ENCODE measurements around the gene LKAAEAR1. TPM values are rescaled to one million over a fixed set of nuclear protein-coding genes. Genes with fewer than 3 reads are reported as not detected.

LKAAEAR1 gene
- total RNA-seq, 1 donor from 2014 or later, result not detected

DNA sequence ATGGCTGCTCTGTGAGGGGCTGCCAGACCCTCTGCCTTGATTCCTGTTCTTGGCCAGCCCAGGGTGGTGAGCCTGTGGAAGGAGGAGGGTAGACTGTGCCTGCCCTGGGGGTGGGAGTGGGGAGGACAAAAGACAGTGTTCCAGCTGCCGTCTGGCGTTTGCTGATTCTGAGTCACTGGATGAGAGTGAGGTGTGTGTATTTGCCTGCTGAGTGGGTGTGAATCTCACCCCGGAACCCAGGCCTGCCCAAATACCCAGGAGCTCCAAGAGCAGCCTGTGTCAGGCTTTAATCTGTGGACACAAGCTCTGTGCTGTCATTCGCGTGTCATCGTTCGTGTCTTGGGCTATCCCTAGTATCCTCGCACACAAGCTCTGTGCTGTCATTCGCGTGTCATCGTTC, 2.6 kb upstream of the LKAAEAR1 start:
- Histone ChIP-seq H3K4me1 (ENCODE audit: insufficient read depth, low read length) (peaks cover 8% of the 10 kb centered on the region), H3K27me3 (ENCODE audit: insufficient read depth, low read length) (peaks cover 43% of the 10 kb centered on the region), H3K4me2 (ENCODE audit: low read length) (no peak overlapping the region), H3K9me3 (ENCODE audit: insufficient read depth, low read depth, low read length) (peaks cover 2% of the 10 kb centered on the region), H2AFZ (ENCODE audit: low read depth, low read length) (no peak overlapping the region), H3K4me3 (ENCODE audit: insufficient read depth, low read depth, low read length) (no peak overlapping the region), H3K9ac (ENCODE audit: low read length) (no peak overlapping the region), H3K27ac (ENCODE audit: low read depth, low read length) (no peak overlapping the region), H3K36me3 (ENCODE audit: insufficient read depth, low read length) (no peaks in the 10 kb centered on the region), H4K20me1 (ENCODE audit: insufficient read depth, low read length) (peaks cover 9% of the 10 kb centered on the region), H3K79me2 (ENCODE audit: insufficient read depth, low read length) (no peaks in the 10 kb centered on the region)
- FAIRE-seq, result no peak
- Mint-ChIP-seq H3K4me3 (ENCODE audit: unreplicated experiment) (no peak overlapping the region), H3K4me1 (ENCODE audit: low read depth, unreplicated experiment) (no peaks in the 10 kb centered on the region), H3K27me3 (ENCODE audit: low read depth, unreplicated experiment) (peaks cover 44% of the 10 kb centered on the region), H3K9me3 (ENCODE audit: unreplicated experiment) (peaks cover 4% of the 10 kb centered on the region), H3K36me3 (ENCODE audit: low read depth, unreplicated experiment) (no peaks in the 10 kb centered on the region), H3K27ac (ENCODE audit: unreplicated experiment) (no peak overlapping the region)
- DNase-seq (ENCODE audit: low read depth), result no peak
- TF ChIP-seq, protein P1, sequence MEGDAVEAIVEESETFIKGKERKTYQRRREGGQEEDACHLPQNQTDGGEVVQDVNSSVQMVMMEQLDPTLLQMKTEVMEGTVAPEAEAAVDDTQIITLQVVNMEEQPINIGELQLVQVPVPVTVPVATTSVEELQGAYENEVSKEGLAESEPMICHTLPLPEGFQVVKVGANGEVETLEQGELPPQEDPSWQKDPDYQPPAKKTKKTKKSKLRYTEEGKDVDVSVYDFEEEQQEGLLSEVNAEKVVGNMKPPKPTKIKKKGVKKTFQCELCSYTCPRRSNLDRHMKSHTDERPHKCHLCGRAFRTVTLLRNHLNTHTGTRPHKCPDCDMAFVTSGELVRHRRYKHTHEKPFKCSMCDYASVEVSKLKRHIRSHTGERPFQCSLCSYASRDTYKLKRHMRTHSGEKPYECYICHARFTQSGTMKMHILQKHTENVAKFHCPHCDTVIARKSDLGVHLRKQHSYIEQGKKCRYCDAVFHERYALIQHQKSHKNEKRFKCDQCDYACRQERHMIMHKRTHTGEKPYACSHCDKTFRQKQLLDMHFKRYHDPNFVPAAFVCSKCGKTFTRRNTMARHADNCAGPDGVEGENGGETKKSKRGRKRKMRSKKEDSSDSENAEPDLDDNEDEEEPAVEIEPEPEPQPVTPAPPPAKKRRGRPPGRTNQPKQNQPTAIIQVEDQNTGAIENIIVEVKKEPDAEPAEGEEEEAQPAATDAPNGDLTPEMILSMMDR (IDR thresholded peaks at IDR 0.05; ENCODE audit: insufficient read depth, low read depth, low read length), result no peak
- no peak for TF ChIP-seq EZH2 (IDR thresholded peaks at IDR 0.05; ENCODE audit: insufficient read depth, low read length)

DNA sequence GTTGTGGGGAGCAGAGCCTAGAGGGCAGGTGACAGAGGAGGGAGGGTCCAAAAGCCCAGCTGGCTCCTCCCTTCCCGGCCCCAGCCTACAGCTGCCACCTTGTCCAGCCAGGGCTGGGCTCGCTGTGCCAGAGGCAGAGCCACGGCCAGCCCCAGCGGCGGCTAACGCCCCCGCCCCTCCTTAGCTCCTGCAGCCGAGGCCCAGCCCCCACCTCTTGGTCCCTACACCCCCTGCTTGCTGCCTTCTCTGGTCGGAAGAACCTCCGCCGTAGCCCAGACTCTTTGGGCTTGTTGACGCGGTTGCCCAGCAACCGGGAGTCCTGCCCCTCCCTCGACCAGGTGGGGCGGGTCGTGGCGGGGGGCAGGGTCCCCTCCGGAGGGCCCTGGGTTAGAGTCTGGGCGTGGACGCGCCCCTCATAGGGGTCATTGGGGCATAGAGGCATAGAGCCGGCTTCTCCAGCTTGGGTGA, 521 bp upstream of the LKAAEAR1 start:
- Histone ChIP-seq H2AFZ (ENCODE audit: low read depth, low read length) (no peak overlapping the region), H3K27me3 (ENCODE audit: insufficient read depth, low read length) (peaks cover 38% of the 10 kb centered on the region), H4K20me1 (ENCODE audit: insufficient read depth, low read length) (peaks cover 9% of the 10 kb centered on the region), H3K4me3 (ENCODE audit: insufficient read depth, low read depth, low read length) (no peak overlapping the region), H3K4me1 (ENCODE audit: insufficient read depth, low read length) (peaks cover 8% of the 10 kb centered on the region), H3K4me2 (ENCODE audit: low read length) (no peak overlapping the region), H3K9me3 (ENCODE audit: insufficient read depth, low read depth, low read length) (peaks cover 2% of the 10 kb centered on the region), H3K36me3 (ENCODE audit: insufficient read depth, low read length) (no peaks in the 10 kb centered on the region), H3K9ac (ENCODE audit: low read length) (no peak overlapping the region), H3K27ac (ENCODE audit: low read depth, low read length) (no peak overlapping the region), H3K79me2 (ENCODE audit: insufficient read depth, low read length) (no peaks in the 10 kb centered on the region)
- H3K4me3 Mint-ChIP-seq (ENCODE audit: unreplicated experiment), result peak overlapping the region; percentile 89
- H3K27me3 Mint-ChIP-seq (ENCODE audit: low read depth, unreplicated experiment), result peaks cover 32% of the 10 kb centered on the region
- FAIRE-seq (no peak), DNase-seq (ENCODE audit: low read depth) (no peak)
- H3K4me1 Mint-ChIP-seq (ENCODE audit: low read depth, unreplicated experiment), result no peaks in the 10 kb centered on the region
- no peak overlapping the region for H3K27ac Mint-ChIP-seq (ENCODE audit: unreplicated experiment)
- no peaks in the 10 kb centered on the region for H3K36me3 Mint-ChIP-seq (ENCODE audit: low read depth, unreplicated experiment)
- peaks cover 4% of the 10 kb centered on the region for H3K9me3 Mint-ChIP-seq (ENCODE audit: unreplicated experiment)
- peak; percentile 61 for TF ChIP-seq EZH2 (IDR thresholded peaks at IDR 0.05; ENCODE audit: insufficient read depth, low read length)
- TF ChIP-seq, protein P1 (IDR thresholded peaks at IDR 0.05; ENCODE audit: insufficient read depth, low read depth, low read length), result no peak

DNA sequence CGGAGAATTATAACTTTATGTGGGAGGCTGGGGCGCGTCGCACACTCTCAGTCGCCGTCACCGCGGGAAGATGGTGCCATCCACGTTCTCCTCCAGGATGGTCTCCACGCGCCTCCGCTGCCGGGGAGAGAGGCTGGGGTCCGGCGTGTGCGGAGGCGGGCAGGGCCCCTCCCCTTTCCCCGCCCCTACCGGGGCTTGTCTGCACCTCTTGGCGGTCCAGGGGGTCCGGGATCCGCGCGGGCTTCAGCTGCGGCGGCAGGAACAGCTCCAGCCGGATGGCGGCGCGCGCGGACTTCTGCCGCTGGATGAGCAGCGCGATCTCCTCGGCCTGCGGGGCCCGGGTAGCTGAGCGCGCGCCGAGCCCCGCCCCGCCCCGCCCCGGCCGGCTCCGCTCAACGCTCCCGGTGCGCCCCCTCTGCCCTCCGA, 807 bp downstream of the LKAAEAR1 start:
- Histone ChIP-seq H3K9ac (ENCODE audit: low read length) (no peak overlapping the region), H3K27me3 (ENCODE audit: insufficient read depth, low read length) (peaks cover 34% of the 10 kb centered on the region), H3K9me3 (ENCODE audit: insufficient read depth, low read depth, low read length) (peaks cover 2% of the 10 kb centered on the region), H3K27ac (ENCODE audit: low read depth, low read length) (no peak overlapping the region), H4K20me1 (ENCODE audit: insufficient read depth, low read length) (peaks cover 10% of the 10 kb centered on the region), H3K4me1 (ENCODE audit: insufficient read depth, low read length) (peaks cover 16% of the 10 kb centered on the region), H3K4me3 (ENCODE audit: insufficient read depth, low read depth, low read length) (no peak overlapping the region), H3K36me3 (ENCODE audit: insufficient read depth, low read length) (no peaks in the 10 kb centered on the region), H3K4me2 (ENCODE audit: low read length) (peak overlapping the region; percentile 83), H2AFZ (ENCODE audit: low read depth, low read length) (peak overlapping the region; percentile 63), H3K79me2 (ENCODE audit: insufficient read depth, low read length) (no peaks in the 10 kb centered on the region)
- Mint-ChIP-seq H3K27me3 (ENCODE audit: low read depth, unreplicated experiment) (peaks cover 20% of the 10 kb centered on the region), H3K27ac (ENCODE audit: unreplicated experiment) (no peak overlapping the region), H3K36me3 (ENCODE audit: low read depth, unreplicated experiment) (no peaks in the 10 kb centered on the region), H3K4me1 (ENCODE audit: low read depth, unreplicated experiment) (no peaks in the 10 kb centered on the region), H3K9me3 (ENCODE audit: unreplicated experiment) (peaks cover 4% of the 10 kb centered on the region), H3K4me3 (ENCODE audit: unreplicated experiment) (peak overlapping the region; percentile 74)
- FAIRE-seq (no peak), DNase-seq (ENCODE audit: low read depth) (peak; percentile 63)
- TF ChIP-seq EZH2 (IDR thresholded peaks at IDR 0.05; ENCODE audit: insufficient read depth, low read length), result no peak
- TF ChIP-seq, protein P1 (IDR thresholded peaks at IDR 0.05; ENCODE audit: insufficient read depth, low read depth, low read length), result no peak
